Measurements from ENCODE around the gene MDFI.

MDFI gene

DNA sequence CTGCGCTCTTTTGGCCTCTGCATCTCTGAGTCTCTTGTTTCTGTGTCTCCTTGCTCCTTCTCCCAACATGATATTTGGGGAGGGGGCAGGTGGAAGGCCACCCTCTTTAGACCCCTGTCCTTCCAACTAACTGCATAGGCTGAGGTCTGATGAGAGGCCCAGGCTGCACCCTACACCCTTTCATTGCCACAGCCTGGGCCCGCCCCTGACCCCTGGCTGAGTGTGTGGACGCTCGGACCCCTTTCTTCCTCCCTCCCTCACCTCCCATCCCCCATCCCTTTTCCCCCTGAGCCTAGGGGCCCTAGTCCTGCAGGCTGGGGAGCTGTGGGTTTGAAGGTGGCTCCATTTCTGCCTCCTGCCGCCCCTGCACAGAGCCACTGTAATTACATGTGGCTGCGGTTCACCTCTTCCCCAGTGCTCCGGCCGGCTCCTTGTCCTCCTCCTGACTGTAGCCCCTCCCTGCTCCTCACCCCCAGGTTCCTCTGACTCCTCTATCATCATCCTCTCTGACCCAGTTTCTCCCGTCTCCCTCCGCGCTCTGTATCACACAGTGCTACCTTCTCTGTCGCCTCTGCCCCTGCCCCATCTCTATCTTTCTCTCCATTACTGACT lies 6.8 kb downstream of the MDFI start:
- intact Hi-C loops (cut with DNase I) = no loop called here
- DNase-seq = peak in 2 of 10 donors; percentile 26 to 45

DNA sequence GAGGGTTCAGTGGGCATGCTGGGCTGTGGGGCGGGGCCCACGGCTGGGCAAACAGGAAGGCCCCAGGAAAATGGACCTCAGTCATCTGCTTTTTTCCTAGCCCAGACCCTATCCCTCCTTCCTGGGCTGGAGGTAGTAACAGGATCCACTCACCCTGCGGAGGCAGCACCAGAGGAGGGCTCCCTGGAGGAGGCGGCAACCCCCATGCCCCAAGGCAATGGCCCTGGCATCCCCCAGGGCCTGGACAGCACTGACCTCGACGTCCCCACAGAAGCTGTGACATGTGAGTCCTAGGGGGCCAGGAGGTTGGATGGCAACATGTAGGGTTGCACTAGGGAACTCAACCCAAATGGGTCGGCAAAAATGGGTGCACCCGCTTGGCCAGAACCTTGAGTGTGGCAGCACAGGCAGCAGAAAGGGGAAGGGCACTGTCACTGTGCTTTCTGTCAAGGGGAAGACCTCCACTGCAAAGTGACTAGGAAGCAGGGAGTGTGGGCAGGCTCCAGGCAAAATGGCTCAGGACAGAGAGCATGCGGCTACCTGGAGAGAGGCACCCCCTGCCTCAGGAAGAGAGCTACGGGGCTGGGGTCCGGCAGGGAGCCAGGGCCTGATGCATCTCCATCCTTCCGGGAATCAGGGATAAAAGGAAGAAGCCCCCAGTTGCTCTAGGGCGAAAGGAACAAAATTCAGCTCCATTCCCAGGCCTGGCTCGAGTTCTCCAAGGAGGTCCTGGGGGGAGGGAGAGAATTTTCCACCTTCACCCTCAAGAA lies 7.9 kb downstream of the MDFI start:
- intact Hi-C loops (cut with DNase I) = no loop called here
- peak in 2 of 10 donors; percentile 63 to 72 for DNase-seq

DNA sequence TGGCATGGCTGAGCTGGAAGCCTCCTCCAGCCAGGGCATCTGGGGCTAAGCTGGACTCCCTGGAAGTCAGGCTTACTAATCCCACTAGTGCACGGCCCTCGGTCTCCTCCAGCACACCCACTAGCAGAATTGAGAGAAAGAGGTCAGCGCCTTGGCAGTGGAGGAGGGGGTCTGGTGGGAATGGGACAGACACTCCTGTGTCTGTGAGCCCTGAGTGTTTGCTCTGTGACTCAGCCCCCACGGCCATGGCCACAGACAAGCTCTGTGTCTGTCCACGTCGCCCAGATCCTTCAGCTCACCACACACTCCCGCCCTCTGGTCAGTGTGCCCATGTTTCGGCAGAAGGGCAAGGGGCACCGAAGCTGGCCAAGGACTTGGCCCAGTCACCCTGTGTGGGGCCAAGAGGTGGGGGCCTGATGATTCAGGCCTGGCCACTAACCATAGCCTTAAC lies 8.8 kb downstream of the MDFI start:
- intact Hi-C loops (cut with DNase I) = no loop called here
- DNase-seq = peak in 3 of 10 donors; percentile 55 to 56 (median 56)

GRCh38 chr6:41648070-41648585 lies 9.9 kb downstream of the MDFI start:
- intact Hi-C loops (cut with DNase I) = no loop called here
- DNase-seq = peak in 2 of 10 donors; percentile 33 to 39

DNA sequence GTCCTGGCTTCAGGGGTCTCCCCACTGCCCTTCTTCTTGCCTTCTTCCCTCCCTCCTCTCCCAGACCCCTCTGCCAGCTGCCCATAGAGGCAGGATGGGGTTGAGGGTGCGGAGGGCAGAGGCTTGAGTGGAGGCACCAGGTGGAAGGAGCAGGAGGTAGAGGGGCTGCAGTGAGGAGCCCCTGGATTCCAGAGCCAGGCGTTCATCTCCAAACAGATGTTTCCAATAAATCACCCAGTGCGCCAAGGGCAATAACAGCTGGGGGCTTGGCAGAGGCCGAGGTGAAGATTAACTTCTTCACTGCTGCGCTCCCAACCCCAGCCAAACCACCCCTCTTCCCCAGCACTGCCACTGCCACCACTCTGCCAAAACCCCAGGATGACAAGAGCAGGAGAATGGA lies 10.7 kb downstream of the MDFI start:
- intact Hi-C loops (cut with DNase I) = no loop called here
- DNase-seq = peak in 3 of 10 donors; percentile 22 to 55 (median 23)

- intact Hi-C loops (cut with DNase I) = no loop called here
- peak in 3 of 10 donors; percentile 17 to 49 (median 41) for DNase-seq
Measured at GRCh38 chr6:41649596-41649995, 11.3 kb downstream of the MDFI start.

DNA sequence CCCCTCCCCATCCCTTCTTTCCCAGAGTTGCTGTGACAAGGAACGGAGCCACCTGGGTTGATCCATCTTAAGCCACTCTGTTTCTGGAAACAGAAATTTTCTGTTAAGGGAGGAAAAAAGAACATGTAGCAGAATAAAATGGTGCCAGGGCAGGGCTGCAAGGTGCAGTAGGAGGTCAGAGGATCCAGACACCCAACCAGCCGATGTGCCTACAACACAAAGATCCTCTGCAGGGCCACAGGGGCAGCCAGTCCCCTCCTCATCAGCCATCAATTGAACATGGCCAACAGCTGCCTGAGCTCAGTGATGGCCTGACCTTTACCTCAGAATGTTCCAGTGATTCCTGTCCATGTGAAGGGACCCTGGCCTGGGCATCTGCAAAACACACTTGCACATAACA lies 11.9 kb downstream of the MDFI start:
- DNase-seq = peak in 3 of 10 donors; percentile 35 to 56 (median 47)
- intact Hi-C loops (cut with DNase I) = no loop called here

DNA sequence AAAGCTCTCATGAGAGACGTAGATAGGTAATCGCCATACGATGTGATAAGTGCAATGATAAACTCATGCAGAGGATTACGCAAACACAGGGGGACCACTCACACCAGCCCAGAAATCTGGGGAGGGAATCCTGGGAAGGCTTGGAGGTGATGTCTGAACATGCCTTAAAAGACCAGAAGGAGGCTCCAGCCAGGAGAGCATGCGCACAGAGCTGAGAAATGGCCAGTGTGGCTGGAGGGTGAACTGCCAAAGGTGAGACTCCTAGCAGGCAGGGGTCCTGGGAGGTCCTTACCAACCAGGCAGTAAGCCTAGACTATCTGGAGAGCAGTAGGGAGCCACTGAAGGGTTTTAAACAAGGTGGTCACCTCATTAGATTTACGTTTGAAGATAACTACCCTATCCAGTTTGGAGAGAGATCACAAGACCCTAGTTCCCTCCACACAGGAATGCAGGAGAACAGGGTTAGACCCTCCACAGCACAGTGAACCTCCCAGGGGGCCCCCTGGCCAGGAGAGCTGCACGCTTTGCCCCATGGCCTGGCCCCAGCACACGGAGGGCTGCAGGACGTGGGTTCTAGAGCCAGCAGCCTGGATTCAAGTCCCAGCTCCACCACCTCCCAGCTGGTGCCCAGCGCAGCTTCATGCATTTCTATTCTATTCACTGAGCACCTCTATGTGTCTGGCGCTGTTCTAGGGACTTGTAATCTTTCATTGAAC lies 13.1 kb downstream of the MDFI start:
- DNase-seq = peak in 2 of 10 donors; percentile 43 to 53
- intact Hi-C loops (cut with DNase I) = no loop called here

DNA sequence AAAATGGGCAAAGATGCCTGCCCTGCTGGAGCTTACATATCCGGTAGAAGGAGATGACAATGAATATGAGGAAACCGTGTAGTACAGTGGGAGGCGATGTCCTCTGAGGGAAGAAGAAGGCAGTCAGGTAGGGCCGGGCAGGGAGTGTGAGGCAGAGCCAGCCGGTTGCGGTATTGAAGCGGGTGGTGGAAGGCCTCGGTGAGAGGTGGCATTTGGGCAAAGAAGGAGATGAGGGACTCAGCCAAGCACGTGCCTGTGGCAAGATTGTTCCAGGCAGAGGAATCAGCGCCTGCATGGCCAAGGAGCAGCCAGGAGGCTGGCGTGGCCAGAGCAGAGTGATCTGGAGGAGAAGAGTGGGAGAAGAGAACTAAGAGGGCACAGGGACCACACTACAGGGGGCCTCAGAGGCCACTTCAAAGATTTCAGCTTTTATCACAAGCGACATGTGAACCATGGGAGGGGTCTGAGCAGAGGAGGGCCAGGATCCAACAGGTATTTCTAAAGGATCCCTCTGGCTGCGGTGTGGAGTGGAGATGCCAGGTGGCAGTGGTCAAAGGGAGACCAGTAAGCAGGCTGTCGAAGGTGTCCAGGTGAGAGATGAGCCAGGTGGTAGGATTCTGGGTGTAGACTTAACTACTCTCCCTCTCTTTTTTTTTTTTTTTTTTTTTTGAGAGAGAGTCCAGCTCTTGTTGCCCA lies 13.8 kb downstream of the MDFI start:
- intact Hi-C loops (cut with DNase I) = no loop called here
- DNase-seq = peak in 3 of 10 donors; percentile 29 to 67 (median 49)

- intact Hi-C loops (cut with DNase I) = no loop called here
- DNase-seq = peak in 3 of 10 donors; percentile 50 to 77 (median 76)
Measured at GRCh38 chr6:41652866-41653652, 14.8 kb downstream of the MDFI start.

DNA sequence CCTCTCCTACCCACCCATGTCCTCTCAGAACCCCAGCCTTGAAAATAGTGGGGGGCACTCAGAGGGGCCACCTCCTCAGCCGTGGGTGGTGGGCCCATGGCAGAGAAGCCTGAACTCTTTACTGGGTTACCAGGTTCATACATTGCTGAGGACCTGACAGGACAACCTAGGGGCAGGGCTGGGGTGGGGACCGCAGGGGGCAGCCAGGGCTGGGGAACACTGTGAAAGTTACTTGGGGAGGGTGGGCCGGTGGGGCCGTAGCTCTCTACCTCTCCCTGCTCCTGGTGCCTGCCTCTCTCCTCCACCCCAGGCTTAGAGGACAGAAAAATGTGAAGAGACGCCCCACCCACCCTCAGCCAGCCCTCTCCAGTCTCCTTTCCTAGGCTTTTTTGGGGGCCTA lies 15.4 kb downstream of the MDFI start:
- intact Hi-C loops (cut with DNase I) = no loop called here
- peak in 3 of 10 donors; percentile 2 to 25 (median 15) for DNase-seq

DNA sequence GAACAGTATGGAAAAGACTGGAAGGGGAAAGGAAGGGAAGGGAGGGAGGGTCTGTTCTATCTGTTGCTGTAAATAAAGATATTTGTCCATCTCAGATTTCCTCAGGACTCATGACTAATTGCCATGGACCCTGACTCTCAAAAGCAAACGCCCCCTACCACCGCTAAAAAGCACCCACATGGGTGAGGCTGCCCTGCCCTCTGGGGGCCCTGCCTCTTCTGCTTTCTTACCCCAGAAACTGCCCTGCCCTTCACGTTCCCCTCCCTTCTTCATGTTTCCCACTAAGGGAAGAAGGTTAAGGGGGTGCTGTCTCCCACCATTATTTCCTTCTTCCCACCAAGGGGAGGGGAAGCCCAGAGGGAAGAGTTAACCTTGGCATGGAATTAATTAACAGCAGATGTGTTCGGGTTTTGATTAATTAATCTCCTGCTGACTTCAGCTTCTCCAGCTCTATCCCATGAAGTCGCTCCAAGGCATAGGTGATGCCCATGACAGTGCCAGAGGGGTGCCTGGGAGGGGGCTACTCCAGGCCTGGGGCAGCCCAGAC lies 16.0 kb downstream of the MDFI start:
- DNase-seq = peak in 2 of 10 donors; percentile 56 to 58
- intact Hi-C loops (cut with DNase I) = no loop called here

DNA sequence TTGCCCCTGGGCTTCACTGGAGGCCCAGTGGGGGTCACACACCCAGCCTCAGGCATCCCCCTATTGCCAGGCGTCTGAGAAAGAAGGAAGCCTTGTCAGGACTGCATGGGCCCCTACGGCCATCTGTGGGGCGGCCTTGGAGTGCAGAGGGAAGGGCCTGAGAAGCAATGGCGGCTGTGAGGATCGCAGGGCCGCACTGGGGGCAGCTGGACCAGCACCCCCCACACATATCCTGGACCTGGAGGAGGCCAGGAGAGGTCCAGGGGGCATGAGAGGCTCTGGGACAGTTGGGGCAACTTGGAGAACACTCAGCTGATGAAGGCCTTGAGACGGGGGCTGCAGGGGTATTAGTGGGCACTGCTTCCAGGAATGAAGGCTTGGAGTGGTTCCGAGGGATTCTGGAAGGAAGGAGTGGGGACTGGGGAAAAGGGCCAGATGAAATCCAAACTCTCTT lies 16.5 kb downstream of the MDFI start:
- peak in 3 of 10 donors; percentile 37 to 62 (median 49) for DNase-seq
- intact Hi-C loops (cut with DNase I) = no loop called here

- intact Hi-C loops (cut with DNase I) = no loop called here
- peak in 3 of 10 donors; percentile 8 to 26 (median 15) for DNase-seq
Measured at GRCh38 chr6:41655176-41655575, 16.9 kb downstream of the MDFI start.

DNA sequence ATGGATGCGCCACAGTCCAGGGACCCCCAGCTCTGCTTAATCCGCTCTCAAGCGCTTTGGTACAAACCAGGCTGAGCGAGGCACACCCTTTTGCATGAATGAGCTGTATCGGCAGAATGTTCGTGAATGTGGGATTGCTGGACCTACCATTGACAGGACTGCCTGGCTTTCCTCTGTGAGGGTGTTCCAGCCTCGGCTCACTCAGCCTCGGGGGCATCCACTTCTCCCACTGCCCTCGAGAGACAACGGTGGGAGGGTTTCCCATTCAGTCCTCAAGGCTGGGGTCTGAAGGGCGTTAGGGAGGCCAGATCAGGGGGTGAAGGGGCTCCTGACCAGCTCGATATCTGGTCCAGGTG lies 17.4 kb downstream of the MDFI start:
- intact Hi-C loops (cut with DNase I) = no loop called here
- peak in 3 of 10 donors; percentile 33 to 73 (median 39) for DNase-seq

DNA sequence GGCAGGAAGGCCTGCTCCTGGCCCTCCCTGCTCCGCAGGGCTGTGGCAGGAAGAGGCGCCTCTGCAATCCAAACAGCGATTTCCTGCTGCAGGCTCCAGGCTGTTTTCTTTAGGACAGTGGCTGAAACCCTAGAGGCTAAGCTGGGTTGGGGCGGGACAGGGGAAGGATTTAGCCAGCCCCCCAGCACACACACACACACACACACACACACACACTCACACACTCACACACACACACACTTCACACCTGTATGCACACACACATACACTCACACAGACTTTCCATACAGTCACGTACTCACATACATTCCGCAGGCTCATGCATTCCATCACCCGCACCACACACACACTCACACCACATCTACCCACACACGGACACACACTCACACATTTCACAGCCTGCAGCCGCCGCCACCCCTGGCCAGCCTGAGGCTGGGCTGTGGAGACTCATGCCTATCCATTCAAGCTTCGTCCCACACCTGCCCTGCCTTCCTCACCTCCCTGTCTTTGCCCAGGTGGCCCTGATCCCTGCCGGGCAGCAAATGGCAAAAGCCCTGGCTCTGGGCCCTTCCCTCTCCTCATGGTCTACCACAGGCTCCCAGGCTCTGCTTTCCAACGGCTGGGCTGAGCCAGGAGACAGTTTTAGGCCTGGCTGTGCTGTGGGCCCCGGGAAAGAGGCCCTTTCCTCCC lies 17.9 kb downstream of the MDFI start:
- intact Hi-C loops (cut with DNase I) = no loop called here
- DNase-seq = peak in 3 of 10 donors; percentile 31 to 75 (median 49)

DNA sequence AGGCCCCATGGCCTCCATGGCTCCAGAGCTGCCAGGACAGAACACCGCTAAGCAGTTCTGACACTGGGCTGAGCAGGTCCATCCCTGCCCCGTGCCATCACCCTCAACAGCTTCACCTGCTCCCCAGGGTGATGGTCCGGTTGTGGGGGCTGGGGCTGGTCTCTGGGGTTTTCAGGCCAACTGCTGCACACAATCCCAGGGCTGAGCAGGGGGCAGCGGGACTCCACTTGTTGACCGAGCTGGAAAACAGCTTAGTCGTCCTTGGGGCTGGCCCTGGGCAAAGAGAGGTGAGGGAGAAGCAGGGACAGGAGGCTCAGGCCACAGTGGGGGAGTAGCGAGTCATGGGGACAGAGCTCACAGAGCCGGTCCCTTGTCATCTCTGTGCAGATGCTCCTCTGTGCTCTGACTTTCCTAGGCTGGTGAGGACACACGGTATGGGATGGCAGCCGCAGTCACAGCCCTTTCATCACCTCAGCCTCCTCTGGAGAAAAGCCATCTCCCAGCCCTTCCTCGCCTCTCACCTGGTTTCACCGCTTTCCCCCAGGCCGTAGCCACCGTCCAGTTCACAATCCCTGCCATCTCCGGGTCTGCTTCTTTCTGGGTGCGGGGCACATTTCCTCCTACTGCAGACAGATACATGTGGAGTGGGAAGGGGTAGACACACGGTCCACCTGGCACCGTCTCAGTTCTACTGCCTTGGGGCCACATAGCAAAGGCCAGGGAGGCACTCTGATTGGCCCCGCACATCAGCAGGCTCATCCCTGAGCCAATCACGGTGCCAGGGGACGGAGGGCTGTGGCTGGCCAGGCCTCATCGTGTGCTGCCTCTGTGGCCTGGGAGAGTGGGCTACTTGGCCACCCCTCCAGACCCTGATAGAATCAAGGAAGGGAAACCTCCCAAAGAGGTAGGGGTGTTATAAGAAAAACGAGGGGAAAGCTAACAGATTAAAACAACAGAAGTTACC lies 19.1 kb downstream of the MDFI start:
- DNase-seq = peak in 3 of 10 donors; percentile 37 to 74 (median 55)
- intact Hi-C loops (cut with DNase I) = no loop called here
